GM18858 (cell line): ENCODE data around the gene STAMBPL1.
"Not testable (repeated sequence)": the region's sequence is repeated elsewhere in the genome, so short reads cannot be mapped to it uniquely, and the experiment has no call there.

ENCODE experiments used
- ATAC-seq: cut with Tn5 transposase; IDR thresholded peaks from one replicate; pipeline ENCODE4 v1.9.1; 2021; ENCODE audit not compliant: unreplicated experiment

Gene STAMBPL1

DNA sequence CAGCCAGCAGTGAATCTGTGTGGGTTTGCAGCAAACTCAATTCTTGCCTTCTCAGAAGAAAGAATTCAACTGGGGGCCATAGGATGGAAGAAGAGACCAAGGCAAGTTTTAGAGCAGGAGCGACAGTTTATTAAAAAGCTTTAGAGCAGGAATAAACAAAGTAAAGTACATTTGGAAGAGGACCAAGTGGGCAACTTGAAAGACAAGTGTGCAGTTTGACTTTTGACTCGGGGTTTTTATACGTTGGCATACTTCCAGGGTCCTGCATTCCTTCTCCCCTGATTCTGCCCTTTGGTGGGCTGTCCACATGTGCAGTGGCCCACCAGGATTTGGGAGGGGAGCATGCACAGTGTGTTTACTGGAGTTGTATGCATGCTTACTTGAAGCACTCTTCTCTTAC, 25.4 kb upstream of the STAMBPL1 start:
- ATAC-seq, result no peak

GRCh38 chr10:88857831-88858230, 22.2 kb upstream of the STAMBPL1 start:
- no peak for ATAC-seq

DNA sequence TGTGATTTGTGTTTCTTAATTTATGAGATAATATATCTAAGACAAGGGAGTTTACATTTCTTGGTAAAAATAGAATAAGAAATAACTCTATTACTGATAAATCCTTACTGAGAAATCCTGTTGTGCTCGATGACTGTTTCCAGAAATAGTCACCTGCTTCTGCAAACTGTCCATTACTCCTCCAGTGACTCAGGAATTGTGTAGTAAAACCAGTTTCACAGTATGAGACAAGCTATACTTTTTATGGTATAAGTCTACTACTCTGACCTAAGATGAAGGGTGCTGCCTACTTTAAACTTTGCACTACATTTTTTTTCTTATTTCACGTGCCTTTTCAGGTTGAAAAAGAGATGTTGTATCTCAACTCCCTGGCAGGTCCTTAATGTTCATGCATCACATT, 21.6 kb upstream of the STAMBPL1 start:
- no peak for ATAC-seq

GRCh38 chr10:88861036-88861435, 19.0 kb upstream of the STAMBPL1 start:
- ATAC-seq, result no peak

DNA sequence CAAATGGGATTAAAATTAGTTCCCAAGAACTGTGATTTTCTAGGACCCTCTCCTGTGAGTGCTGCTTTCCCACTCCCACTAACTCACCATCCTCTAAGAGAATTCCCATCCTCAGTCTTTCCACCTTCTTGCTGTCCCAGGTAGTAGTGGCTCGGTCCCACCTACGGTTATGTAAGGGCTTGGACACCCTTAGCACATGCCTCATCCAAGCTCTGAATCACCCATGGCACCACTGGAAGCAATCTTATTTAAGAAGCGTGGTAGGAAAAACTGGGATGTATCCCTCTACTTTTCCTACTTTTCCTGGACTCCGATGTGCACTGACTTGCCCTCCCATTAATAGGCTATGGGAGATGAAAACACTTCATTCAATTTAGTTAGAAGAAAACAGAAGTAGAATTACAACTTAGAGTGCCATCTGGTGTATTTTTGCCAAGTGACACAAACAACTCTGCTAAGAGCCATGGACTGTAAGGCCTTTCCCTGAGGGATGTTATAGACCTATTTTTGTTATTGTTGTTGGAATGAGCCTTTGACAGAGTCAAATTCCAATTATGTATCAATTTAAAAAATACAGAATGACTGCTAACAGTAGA, 14.7 kb upstream of the STAMBPL1 start:
- ATAC-seq, result no peak

DNA sequence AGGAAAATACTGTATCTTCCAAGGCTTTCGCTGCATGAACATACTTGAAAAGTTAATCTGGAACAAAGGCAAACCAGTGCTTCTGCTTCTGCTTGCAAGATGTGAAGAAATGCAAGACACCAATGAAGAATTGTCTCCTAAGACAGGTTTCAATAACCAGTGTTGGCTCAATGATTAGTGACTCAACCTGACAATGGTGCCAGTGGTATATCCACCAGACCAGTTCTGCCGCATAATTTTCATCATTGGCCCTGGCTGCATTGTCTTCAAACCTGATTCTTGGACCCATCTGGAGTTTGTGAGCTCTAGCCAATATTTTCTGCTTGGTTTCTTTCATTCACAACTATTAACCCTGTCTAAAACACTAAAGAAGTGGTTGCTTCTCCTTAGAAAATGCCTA, 13.6 kb upstream of the STAMBPL1 start:
- no peak for ATAC-seq

DNA sequence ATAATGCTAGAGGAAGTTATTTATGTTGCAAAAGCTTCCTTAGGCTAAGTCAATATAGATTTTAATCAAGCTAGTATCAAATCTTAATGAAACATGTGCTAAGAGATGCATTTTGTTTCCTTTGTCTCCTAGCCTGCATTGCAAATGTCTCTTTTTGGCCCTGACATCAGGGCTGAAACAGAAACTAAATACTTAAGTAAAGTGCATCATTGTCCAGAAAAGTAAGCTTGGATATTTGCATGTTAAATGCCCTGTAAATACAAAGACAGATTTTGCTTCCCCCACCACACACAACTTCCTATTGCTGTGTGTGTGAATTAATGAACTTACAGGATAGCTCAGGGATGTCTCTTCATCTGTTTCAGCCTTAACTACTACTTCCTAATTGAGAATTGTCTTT, 10.0 kb upstream of the STAMBPL1 start:
- ATAC-seq, result no peak

- ATAC-seq, result no peak
Measured at GRCh38 chr10:88873757-88874156, 6.3 kb upstream of the STAMBPL1 start.

DNA sequence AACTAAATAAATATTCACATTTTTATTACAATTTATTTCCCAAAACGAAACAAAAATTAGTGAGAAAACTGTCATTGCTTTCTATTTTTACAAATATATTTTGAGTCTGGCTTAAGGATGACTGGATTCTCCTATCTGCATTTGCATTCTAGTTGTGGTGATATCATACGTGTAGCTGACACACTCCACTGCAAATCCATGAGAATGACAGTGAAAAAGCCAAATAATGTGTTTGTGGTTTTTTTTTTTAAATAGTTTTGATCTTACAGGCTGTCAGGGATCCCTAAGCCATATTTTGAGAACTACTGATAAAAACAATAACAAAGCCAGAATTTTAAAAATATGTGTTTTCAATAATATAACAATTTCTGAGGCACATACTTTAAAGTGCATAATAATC, 5.8 kb upstream of the STAMBPL1 start:
- no peak for ATAC-seq

- ATAC-seq, result no peak
Measured at GRCh38 chr10:88875081-88875480, 5.0 kb upstream of the STAMBPL1 start.

DNA sequence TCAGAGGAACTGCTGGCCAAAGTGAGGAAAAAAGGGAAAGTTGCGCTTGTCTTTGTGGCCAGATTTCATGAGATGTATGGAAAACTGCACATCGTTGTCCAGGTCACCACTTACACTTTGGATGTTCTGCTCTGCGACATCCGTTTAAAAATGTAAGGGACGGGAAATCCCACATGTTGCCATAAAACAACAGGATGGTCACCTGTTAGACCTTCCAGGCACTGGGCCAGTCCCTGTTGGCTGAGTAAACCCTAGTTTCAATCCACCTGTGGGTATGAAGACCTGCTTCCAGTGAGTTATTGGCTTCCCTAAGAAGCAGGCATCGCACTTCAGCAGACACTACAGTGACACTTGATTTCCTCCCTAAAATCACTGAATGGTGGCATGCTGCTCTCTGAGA, 2.7 kb upstream of the STAMBPL1 start:
- no peak for ATAC-seq

- peak; percentile 45 for ATAC-seq
Measured at GRCh38 chr10:88880282-88881076, 434 bp downstream of the STAMBPL1 start.

DNA sequence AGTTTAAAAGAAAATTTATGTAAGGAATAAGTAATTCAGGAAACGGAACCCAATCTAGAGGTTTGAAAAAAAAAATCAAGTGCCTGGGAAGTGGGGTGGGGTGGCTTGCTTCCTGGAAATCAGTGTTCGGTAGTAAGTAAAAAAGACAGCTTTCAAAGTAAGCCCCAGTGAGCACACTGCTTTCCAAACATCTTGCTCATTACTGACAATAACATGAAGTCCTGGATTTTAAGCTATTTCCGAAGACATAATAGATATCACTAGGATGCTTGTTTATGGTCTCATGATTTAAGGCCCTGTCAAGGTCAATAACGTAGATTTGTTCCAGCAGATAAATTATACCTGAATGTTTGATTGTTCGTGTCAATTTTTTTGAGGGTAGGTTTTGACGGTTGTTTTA, 1.3 kb downstream of the STAMBPL1 start:
- no peak for ATAC-seq

GRCh38 chr10:88881922-88882645, 2.0 kb downstream of the STAMBPL1 start:
- ATAC-seq, result no peak

- ATAC-seq, result not testable (repeated sequence)
Measured at GRCh38 chr10:88882646-88883447, 2.8 kb downstream of the STAMBPL1 start.

DNA sequence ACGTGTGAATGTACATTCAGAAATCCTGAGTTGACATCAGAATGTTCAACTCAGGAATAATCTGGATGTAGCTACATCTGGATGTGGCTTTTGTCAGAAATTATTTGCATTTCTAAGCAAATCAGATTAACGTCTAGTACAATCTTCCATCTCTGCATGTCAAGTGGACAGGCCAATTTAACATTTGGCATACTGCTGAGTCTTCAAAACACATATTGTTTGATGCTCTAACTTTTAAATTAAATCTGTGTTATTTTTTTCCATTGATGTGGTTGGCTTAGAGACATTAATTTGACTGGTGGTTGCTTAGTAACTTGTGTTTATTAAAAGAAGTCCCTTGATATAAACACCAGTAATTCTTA, 3.4 kb downstream of the STAMBPL1 start:
- no peak for ATAC-seq

- ATAC-seq, result peak; percentile 58
Measured at GRCh38 chr10:88886557-88886956, 6.5 kb downstream of the STAMBPL1 start.

- no peak for ATAC-seq
Measured at GRCh38 chr10:88888810-88889445, 8.9 kb downstream of the STAMBPL1 start.

DNA sequence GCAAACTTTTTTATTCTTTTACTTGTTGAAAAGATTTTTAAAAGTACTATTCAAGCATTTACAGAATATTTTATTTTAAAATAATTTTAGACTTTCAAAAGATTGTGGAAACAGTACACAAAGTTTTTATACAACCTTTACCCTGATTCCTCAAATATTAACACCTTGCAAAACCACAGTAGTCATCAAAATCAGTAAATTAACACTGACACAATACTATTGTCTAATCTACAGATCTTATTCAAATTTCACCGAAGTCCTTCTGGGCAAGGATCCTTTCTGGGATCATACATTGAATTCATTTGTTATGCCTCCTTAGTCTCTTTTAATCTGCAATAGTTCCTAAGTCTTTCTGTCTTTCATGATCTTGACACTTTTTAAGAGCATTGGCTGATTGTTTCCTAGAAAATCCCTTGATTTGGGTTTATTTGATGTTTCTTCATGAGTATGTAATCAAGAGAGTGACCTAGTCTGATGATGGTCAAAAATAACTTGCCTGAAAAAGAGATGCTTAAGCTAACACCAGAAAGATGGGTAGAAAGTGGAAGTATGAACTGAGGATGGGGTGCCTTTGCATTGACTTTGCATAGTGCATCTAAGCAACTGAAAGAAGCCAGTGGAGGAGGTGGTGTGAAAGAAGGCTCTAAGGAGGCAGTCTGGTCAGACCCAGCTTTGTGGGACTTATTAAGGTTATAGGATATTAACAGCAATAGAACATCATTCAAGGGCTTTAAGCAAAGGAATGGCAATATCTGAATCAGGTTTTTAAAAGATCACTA, 9.7 kb downstream of the STAMBPL1 start:
- ATAC-seq, result peak; percentile 58
